Hepatocyte (in vitro differentiated cells): ENCODE measurements around the gene PPM1B.

Source experiments
- CTCF ChIP-seq: fragments of 200-600 bp; sonication (generic); IDR thresholded peaks from 2 replicates; pipeline ENCODE4 v1.5.1; 2016; ENCODE audit warnings: antibody characterized with exemption, mild to moderate bottlenecking; ENCODE audit not compliant: poor library complexity
- EZH2 ChIP-seq: fragments of 200-600 bp; sonication (generic); IDR thresholded peaks from 2 replicates; pipeline ENCODE4 v1.6.1; 2016; ENCODE audit warnings: antibody characterized with exemption, mild to moderate bottlenecking, borderline replicate concordance
- EZH2phosphoT487 ChIP-seq: fragments of 200-600 bp; sonication (generic); IDR thresholded peaks from one replicate; pipeline ENCODE4 v1.6.1; 2018; ENCODE audit warnings: antibody characterized with exemption, mild to moderate bottlenecking, low read depth, moderate library complexity; ENCODE audit not compliant: unreplicated experiment, severe bottlenecking

GRCh38 chr2:44230378-44230777 is 61.7 kb downstream of the PPM1B start:
- TF ChIP-seq CTCF (no peak), EZH2 (no peak), EZH2phosphoT487 (no peak)
